ENCODE measurements around the gene COX8A.
A peak's percentile ranks its signal among the peaks of the same experiment; 100 is the strongest.

Gene COX8A

DNA sequence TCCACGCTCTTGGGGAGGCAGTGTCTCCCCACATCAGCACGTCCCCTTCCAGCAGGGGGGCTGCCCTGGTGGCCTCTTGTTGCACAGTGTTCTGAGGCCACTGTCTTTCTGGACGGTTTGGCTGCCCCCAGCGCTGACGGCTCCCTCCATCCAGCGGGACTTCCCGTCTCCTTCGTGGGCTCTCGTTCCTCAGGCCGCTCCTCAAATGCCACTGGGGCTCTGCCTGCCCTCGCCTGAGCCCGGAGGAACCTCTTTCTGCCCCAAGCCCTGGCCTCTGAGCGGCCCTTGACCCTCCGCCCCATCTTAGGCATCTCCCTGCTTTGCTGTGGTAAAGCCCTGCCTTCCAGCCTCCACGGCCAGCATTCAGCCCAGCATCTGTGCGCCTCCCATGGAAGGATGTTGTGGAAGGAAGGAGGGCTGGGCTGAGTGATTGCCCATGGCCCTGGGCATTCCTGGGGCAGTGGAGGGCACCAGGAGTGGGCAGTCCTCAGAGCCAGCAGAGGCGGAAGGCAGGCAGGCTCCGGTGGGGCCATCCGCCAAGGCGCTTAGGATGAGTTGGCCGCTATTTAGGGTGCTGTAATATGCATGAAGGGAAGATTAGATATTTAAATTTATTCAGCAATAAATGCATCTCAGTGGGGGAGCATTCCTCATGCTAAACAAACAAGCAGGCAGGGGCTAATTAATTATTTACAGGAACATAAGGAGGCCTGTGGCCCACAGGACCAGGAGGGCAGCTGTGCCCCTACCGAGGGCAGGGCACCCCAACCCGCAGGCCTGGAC is 29.6 kb downstream of the COX8A start:
- DNase-seq (ENCODE audit: low spot score): no peak

DNA sequence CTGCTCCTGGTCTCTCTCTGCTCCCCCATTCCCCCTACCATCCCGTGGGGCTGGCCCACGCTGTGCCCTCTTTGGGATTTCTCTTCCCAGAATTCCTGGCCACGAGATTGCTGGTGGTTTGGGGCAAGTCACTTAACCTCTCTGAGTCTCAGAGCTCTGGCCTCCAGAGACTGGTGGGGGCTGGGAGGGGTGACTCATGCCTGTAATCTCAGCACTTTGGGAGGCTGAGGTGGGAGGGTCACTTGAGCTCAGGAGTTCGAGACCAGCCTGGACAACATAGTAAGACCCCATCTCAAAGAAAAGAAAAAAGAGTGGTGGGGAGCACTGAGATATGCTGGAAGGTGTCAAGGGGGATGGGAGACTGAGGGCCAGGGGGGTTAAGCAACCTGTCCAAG is 30.2 kb downstream of the COX8A start:
- DNase-seq (ENCODE audit: low spot score): no peak

DNA sequence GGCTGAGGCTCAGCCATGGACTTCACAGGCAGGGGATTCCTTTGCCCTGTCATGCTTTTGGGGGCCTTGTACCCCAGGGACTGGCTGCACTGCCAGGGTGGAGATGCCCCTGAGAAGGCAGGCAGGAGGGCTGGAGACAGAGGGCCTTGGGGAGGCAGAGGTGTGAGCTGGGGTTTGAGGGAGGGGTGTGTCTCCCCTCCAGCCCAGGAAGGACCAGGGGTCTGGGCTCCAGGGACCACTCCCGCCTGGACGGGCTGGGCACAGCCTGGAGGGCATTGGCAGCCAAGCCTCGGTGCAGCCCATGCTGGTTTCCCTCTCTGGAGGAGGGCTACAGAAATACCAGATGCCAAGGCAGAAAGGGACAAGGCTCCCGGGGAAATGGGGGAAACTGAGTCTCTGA is 31.3 kb downstream of the COX8A start:
- DNase-seq (ENCODE audit: low spot score): no peak

GRCh38 chr11:64006398-64006797 is 32.0 kb downstream of the COX8A start:
- no peak for DNase-seq (ENCODE audit: low spot score)

- DNase-seq (ENCODE audit: low spot score): no peak
These were observed 32.8 kb downstream of the COX8A start for GRCh38 chr11:64007160-64007628.

GRCh38 chr11:64007629-64008282 is 33.3 kb downstream of the COX8A start:
- peak; percentile 50 for DNase-seq (ENCODE audit: low spot score)

- DNase-seq (ENCODE audit: low spot score): no peak
These were observed 34.0 kb downstream of the COX8A start for GRCh38 chr11:64008283-64008913.

- DNase-seq (ENCODE audit: low spot score): no peak
These were observed 34.7 kb downstream of the COX8A start for GRCh38 chr11:64008914-64009633.

DNA sequence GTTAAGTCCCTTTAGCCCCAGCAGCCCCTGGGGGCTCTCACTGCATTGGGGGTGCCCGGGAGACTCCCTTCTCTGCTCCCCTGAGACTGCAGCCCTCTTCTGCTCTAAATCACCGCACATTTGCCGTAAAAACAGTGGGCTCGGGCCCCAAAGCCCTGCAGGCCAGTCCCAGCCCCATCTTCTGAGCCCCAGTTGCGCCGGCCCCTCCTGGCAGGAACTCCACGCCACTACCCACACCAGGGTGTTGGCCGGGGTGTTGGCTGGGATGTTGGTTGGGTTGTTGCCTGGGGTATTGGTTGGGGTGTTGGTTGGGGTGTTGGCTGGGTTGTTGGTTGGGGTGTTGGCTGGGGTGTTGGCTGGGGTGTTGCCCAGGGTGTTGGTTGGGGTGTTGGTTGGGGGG is 35.3 kb downstream of the COX8A start:
- DNase-seq (ENCODE audit: low spot score): no peak

GRCh38 chr11:64010783-64011182 is 36.4 kb downstream of the COX8A start:
- DNase-seq (ENCODE audit: low spot score): no peak

DNA sequence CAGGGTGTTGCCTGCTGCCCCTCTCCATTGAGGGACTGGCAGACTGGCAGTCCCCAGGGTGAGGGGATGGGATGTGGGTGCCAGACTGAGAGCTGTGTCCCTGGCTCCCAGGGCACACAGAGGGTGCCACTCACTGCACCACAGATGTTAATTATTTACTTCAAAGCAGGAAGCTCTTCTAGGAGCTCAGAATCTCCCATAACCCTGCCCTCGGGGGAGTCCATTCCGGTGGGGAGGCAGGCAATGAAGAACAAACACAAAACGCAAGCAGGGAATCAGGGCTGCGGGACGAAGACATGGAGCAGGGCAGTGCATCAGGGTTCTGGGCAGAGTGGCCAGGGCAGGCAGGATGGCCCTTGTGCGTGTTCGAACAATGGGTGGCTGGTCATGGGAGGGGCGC is 37.0 kb downstream of the COX8A start:
- no peak for DNase-seq (ENCODE audit: low spot score)

GRCh38 chr11:64013141-64013896 is 38.9 kb downstream of the COX8A start:
- no peak for DNase-seq (ENCODE audit: low spot score)

- DNase-seq (ENCODE audit: low spot score): no peak
These were observed 39.9 kb downstream of the COX8A start for GRCh38 chr11:64014356-64014755.

DNA sequence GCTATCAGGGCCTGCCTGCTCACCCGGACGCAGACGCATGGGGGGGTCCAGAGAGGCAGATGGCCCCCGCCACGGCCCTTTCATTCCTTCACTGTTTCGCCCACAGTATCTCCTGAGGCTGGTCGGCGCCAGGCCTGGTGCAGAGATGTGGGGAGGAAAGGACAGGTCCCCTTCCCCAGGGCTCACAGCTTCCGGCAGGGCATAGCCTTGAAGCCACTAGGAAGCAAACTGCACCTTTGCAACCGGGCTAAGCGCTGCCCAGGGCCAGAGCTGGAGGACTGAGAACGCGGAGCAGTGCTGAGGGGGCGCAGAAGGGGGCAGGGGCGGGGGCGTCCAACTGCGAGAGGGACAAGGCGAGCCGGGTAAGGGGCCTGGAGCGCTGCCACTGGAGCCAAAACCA is 41.1 kb downstream of the COX8A start:
- no peak for DNase-seq (ENCODE audit: low spot score)

DNA sequence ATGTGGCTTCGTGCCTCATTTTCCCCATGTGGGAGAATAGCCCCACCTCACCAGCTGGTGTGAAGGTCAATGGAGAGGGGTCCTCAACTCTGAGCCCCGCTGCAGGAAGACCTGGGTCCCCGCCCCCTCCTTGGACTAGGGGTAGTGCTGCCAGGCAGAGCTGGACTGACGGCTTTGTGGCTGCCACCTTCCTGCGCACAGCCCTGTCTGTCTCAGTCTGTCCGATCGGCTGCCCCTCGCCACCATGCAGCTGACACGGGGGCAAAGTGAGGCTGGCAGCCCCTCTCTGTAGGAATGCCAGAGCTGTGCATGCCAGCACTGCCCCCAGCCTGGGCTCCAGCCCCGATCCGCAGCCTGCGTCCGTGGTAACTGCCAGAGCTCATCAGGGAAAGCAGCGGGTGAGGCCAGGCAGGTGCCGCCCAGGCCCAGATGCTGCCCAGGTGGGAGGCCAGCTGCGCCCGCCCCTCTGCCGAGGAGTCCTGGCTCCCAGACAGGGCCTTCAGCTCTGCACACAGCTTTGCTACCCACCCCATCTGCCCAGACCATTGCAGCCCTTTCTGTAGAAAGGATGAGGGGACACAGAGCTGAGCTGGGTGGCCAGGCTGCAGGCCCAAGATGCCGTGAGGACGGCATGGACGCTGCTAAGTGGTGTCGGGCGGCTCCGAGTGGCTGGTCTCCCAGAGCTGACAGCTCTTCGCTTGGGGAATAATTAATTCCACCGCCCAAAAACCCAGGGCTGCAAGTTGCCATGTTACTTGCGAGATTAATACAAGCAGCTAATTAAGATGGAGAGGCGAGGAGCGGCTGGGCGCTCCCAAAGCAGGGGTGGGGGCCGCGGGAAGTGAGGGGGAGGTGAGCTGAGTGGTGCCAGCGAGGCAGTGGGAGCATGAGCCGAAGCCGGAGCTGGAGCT is 41.8 kb downstream of the COX8A start:
- no peak for DNase-seq (ENCODE audit: low spot score)

GRCh38 chr11:64017945-64018224 is 43.5 kb downstream of the COX8A start:
- no peak for DNase-seq (ENCODE audit: low spot score)

- DNase-seq (ENCODE audit: low spot score): no peak
These were observed 43.9 kb downstream of the COX8A start for GRCh38 chr11:64018310-64018709.

GRCh38 chr11:64019106-64020037 is 45.0 kb downstream of the COX8A start:
- no peak for DNase-seq (ENCODE audit: low spot score)

DNA sequence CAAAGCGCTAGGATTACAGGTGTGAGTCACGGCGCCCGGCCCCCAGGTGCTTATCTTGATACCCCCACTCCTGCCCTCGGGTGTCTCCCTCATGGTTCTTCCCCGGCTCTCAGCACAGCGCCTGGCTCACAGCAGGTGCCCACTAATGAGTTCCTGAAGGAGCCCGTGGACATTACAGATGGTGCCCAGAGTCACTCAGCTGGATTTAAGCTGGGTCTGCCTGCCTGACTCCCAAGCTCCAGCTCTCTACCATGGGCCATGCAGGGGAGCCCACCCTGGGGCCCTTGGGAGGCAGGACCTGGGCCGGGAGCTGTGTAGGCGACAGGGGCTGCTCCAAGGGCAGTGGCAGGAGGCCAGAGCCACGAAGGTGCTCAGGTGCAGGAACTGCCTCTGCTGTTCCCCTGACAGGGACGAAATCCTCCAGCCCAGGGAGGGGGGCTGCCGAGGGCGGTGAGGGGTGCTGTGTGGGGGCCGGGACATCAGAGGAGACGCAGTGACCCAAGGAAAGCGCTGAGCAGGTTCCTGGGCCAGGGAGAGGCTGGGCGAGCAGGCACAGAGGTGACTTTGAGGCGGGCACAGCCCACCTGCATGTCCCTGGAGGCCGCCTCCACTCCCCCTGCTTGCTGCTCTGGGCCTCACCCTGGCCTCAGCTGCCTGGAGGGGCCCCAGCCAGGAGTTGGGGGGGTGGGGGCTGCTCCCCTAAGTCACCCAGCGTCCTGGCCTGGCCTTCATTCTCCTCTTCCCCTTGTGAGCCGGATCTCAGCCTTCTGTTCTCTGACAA is 46.7 kb downstream of the COX8A start:
- DNase-seq (ENCODE audit: low spot score): no peak
